Testis (tissue), 2 donors: Measurements from ENCODE around the gene HSFX3.

ENCODE experiments used
- CTCF ChIP-seq, 3 experiments: fragments of 450-650 bp in 2 of 3; fragments of 200-600 bp in 1 of 3; sonication (generic) in 1 of 3; IDR thresholded peaks; one replicate each; pipeline ENCODE4 v1.5.1; 2016 to 2019; ENCODE audit warnings: antibody characterized with exemption in 3 of 3, mild to moderate bottlenecking in 2 of 3, moderate library complexity in 1 of 3
- POLR2A ChIP-seq: fragments of 450-650 bp; IDR thresholded peaks from one replicate; pipeline ENCODE4 v1.6.1; 2017; ENCODE audit warnings: antibody characterized with exemption, mild to moderate bottlenecking, moderate library complexity

DNA sequence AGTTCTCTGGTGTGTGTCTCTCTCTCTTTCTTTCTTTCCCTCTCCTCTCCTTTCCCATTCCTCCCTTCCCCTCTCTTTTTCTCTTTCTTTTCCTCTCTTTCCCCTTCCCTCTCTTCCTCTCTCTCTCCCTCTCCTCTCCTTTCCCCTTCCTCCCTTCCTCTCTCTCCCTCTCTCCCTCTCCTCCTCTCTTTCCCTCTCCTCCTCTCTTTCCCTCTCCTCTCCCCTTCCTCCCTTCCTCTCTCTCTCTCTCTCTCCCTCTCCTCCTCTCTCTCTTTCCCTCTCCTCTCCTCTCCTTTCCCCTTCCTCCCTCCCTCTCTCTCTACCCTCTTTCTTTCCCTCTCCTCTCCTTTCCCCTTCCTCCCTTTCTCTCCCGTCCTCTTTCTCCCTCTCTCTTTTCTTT is 21.3 kb downstream of the HSFX3 start:
- no peak for TF ChIP-seq CTCF (IDR thresholded peaks at IDR 0.05)
- TF ChIP-seq POLR2A = no peak
